Erythroblast (primary cell): Measurements from ENCODE around the gene HCRT.

ENCODE experiments used
- DNase-seq, 2 experiments: peaks; one replicate each; lab custom pipeline; 2025; lab: John Stamatoyannopoulos, UW
- GATA1 ChIP-seq: IDR thresholded peaks from 2 replicates; pipeline ENCODE4 v1.6.1; 2011; ENCODE audit warnings: low read depth, mild to moderate bottlenecking, control low read depth, low read length, moderate library complexity
- POLR2A ChIP-seq: IDR thresholded peaks from 2 replicates; pipeline ENCODE4 v1.6.1; 2011; ENCODE audit warnings: mild to moderate bottlenecking, low read length

The HCRT gene

DNA sequence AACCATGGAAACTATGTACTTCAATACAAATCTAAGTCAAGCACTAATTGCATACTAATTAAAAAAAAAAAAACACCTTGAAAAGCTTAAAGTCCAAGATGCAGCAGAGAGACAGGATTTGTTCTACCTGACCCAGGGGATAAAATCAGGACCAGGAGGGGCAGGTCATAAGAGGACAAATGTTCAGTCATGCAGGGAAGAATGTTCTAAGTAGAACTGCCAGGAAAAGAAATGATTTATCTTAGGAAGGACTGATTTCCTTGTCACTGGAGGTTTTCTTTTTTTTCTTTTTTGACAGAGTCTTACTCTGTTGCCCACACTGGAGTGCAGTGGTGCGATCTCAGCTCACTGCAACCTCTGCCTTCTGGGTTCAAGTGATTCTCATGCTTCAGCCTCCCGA lies 18.1 kb upstream of the HCRT start:
- TF ChIP-seq GATA1 (no peak), POLR2A (no peak)

DNA sequence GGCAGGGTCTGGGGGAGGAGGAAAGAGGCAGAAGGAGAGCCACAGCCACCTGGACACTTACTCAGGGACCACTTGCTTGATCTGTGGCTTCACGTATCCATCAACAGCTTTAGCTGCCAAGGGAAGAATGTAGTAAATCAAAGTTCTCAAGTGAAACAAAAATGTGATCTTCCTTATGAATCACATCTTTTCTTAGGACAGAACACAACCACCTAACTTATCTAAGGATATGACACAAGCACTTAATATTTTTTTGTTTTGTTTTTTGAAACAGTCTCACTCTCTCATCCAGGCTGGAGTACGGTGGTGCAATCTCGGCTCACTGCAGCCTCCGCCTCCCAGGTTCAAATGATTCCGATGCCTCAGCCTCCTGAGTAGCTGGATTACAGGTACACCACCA lies 17.4 kb upstream of the HCRT start:
- TF ChIP-seq GATA1 (no peak), POLR2A (no peak)
- DNase-seq = no peak

More for the DNA sequence above, 18.1 kb upstream of the HCRT start:
- DNase-seq = no peak

DNA sequence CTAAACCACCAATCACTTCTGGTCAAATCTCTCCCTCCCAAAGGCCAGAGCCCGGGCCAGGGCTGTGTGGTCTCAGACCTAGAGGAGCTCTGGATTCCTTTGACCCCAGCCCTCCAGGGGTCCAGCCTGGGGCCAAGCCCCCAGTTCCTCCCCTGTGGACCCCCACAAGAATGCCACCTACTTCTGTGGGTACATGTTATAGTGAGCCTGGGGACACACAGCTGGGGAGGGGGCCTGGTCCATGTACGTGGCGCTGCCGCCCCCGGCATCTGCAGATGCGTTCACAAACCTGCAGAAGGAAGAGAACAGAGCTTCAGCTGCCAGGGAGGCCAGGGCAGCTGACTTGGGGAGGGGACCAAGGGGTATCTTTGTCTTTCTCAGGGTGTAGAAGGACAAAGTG lies 16.9 kb upstream of the HCRT start:
- TF ChIP-seq POLR2A = no peak
- DNase-seq = no peak

DNA sequence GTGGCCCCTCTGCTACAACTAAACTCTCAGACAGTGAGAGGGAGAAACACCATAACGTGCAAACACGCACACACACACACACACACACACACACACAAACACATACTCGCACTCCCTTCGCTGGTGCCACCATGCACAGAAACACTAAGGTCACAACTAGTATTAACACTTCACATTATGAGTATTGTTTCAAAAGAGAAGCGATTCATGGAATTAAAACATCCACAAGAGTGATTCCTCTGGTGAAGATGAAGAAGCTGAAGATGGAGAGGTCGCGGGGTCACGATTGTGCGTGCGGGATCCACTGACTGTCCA lies 16.2 kb upstream of the HCRT start:
- DNase-seq = no peak
- TF ChIP-seq POLR2A (no peak), GATA1 (no peak)

DNA sequence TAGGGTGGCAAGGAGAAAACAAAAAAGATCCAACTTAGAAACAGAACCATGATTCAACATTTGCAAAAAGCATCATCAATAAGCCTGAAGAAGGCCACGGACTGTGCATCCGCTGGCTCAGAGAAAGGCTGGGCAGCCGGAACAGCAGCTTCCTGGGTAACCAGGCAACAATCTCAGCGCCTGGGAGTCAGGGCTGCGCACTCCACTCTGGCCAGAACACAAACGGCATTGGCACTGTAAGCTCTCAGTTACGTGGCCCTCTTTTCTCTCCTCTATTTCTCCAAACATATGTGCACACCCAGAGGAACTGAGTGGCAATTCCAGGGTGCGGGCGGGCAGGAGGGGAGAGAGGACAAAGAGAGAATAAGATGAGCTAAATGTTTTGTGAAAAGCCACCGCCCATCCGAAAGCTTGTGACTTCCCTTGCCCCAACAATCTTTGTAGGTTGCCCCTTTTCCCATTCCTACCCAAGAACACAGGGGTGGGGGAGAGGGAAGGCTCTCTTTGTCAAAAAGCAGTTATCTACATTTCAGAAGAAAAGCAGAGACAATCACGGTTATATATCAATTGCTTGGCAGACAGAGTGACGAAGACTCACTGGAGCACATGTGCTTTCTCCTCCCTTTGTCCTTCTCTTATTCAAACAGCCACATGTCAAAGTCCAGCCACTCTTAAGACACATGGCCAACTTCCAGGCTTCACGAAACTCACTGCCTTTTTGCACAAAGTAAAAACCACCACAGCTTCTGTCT lies 15.6 kb upstream of the HCRT start:
- no peak for DNase-seq
- TF ChIP-seq GATA1 (no peak), POLR2A (no peak)

DNA sequence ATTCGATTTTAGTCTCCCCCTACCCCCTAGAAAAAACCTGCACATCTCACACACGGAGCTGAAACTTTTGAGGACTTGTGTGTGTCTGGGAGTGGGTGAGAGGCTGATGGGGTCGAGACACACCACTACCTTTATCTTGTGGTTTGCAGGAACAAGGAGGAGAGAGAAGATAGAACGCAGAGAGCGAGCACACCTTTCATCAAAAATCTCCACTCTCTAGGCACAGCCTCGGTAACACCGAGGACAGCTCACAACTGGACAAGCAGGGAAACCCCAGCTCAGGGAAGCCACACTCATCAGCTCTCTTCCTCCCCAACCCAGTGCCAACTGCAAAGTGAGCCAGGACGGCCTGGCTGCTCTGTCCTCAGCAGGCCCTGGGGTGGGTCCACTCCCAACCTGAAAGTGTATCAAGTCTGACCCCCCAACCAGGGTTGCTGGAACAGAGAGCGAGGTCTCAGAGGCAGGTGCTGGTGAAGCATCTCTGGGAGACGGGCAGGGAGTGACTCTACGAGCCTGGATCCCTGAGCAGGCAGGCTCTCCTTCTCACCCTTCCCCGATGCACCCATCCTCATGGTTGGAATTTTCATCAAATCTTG lies 14.3 kb upstream of the HCRT start:
- TF ChIP-seq GATA1 = no peak
- TF ChIP-seq POLR2A = no peak
- DNase-seq = peak in 1 of 2 experiments; percentile 33

DNA sequence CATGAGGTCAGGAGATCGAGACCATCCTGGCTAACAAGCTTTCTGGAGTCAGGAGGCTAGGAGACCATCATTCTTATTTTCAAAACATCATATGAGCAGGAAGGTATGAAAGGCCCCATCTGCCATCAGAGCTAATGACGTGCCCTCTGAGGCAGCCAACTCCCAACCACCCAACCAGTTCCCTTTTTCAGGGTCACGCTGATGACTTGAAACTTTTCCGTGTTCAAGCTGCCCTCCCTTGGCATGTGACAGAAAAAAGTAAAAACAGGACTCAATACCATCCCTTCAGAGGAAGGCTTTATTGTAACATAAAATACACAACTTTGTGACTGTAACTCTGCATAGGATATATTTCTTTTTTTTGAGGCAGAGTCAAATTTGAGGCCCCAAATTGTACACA lies 13.6 kb upstream of the HCRT start:
- no peak for TF ChIP-seq POLR2A
- DNase-seq = peak; percentile 21 to 31

DNA sequence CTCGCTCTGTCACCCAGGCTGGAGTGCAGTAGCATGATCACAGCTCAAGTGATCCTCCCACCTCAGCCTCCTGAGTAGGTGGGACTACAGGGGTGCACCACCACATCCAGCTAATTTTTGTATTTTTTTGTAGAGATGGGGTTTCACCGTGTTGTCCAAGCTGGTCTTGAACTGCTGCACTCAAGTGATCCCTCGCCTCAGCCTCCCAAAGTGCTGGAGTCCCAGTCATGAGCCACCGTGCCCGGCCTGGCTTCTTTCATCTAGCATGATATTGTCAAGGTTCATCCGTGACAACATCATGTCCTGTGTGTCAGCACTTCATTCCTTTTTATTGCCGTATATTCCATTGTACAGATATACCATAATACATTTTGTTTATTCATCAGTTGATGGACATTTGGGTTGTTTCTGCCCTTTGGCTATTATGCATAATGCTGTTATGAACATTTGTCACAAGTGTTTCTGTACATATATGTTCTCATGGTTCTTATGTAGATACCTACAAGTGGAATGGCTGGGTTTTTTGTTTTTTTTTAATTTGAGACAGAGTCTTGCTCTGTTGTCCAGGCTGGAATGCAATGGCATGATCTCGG lies 12.4 kb upstream of the HCRT start:
- no peak for DNase-seq
- TF ChIP-seq POLR2A = no peak
- no peak for TF ChIP-seq GATA1

DNA sequence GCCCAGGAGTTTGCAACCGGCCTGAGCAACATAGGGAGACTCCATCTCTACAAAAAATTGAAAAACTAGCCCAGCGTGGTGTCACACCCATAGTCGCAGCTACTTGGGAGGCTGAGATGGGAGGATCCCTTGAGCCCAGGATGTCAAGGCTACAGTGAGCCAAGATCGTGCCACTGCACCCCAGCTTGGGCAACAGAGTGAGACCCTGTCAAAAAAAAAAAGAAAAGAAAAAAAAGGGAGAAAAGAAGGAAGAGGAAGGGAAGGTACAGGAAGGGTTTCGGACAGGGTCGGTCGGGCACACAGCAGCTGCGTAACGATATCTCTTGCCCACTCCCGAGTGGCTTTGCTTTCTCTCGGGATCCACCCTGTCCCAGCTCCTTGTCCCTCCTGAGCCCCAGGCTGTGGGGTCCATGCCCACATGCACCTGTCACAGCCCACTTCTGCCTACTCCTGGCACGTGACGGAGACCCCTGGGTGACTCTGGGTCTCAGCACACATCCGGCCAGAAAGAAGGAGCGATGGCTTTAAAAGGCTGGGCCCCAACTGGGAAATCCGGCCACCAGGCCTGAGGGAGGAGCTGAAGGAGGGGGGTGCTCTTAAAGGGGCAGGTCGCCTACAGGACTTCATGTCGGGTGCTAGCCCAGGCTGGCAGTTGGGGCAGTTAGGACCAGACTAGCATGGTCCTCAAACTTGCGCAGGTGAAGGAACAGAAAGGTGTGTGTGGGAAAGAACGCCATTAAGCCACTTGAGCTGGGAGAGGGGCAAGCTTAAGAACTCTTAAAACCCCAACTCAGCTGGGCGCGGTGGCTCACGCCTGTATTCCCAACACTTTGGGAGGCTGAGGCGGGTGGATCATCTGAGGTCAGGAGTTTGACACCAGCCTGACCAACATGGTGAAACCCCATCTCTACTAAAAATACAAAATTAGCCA lies 9.0 kb upstream of the HCRT start, which contains the start of gene GHDC:
Gene GHDC, minus strand, starts transcription at position 526 of the 931 bp plus-strand sequence. CDS start 913 bp downstream, outside the sequence.
- peak; percentile 85 to 88 for DNase-seq
- TF ChIP-seq GATA1 (no peak), POLR2A (no peak)

DNA sequence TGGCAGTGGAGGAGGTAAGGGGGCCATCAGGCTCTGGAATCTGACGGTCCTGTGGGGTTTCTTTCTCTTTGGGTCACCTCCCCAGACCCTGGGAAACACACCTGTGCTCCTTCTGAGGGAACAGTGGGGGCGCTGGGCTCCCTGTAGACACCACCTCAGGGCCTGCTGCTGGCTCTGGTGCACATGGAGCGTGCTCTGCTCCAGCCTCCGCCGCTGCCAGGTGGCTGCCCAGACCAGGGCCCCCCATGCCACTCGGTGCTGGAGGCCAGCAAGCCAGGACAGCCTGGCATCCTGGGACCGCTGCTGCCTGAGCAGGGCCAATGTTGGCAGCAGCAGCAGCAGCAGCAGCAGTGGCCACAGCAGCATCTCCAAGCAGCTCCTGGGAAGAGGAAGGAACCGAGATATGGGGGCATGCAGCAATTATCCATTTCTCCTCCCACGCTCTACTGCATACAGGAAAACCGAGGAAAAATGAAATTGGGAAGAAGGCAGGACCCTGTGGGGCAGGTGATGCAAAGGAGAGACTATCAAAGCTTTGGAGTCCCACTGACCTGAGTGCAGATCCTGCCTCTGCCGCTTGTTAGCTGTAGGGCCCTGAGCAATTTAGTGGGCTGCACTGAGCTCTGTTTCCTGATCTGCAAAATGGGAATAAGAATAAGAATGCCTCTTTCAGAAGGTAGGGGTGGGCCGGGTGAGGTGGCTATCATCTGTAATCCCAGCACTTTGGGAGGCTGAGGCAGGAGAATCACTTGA lies 8.1 kb upstream of the HCRT start:
- no peak for DNase-seq
- TF ChIP-seq GATA1 (no peak), POLR2A (no peak)

DNA sequence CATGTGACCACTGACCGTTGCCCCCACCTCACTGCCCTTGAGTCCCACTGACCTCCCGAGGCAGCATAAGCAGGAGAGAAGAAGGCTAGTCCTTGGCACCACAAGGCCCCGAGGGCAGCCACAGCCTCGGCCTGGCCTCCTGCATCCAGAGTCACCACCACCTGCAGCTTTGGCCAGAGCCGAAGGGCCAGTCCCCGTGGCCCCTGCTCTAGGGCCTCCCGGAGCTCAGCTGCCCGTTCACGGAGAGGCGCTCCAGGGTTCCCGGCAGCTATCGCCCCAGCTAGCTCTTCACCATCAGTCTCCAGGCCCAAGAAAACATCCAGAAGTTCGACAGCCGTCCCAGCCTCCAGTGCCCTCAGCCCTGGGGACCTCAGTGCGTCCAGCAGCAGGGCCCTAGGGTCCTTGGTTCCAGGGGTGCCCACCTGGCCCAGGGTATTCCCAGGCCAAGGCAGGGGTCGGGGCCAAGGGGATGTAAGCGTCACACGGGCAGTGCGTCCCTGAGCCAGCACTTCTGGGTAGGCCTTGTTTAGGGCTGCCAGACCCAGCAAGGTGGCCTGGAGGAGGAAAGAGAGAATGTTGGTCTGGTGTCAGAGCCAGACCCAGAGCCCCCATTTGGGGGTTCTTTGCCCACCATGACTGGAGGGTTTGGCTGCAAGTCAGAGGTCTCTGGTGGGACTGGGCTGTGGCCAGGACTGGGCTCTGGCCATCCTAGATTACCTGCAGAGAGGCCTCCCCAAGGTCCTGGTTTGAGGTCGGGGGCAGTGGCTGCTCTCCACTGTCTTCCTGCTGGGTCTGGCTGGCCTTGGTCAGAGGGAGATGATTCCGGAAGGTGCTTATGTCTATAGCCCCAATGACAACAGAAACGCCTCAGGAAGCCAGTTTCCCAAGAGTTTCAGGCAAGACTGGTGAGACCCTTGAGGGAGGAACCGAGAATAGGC lies 7.2 kb upstream of the HCRT start:
- no peak for DNase-seq
- TF ChIP-seq GATA1 (no peak), POLR2A (no peak)

DNA sequence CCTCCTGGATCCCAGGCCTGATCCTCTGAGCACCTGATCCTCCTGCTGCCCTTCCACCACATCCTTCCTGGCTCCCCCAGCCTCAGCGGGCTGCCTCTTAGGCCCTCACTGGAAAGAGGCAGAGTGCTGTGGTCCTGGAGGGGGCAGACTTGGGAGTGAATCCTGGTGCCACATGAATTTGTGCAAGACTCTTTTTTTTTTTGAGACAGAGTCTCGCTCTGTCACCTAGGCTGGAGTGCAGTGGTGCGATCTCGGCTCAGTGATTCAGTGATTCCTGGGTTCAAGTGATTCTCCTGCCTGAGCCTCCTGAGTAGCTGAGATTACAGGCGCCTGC lies 6.0 kb upstream of the HCRT start:
- DNase-seq = no peak
- TF ChIP-seq GATA1 (no peak), POLR2A (no peak)
